ENCODE results near the gene RRAD.
"Not testable (repeated sequence)": the region's sequence is repeated elsewhere in the genome, so short reads cannot be mapped to it uniquely, and the experiment has no call there.

Gene RRAD

GRCh38 chr16:66958857-66959703 lies 33.7 kb upstream of the RRAD start:
- ChIA-PET POLR2A (interaction anchor here (0.6 kb wide), 1 partner anchor 398 kb away, joined by 3 read pairs; no protein-coding TSS in a partner anchor), CTCF (interaction anchor here (0.9 to 13.1 kb wide), 9 partner anchors 12 to 226 kb away, joined by 3 to 124 read pairs (median 5); partner anchors contain the start of gene CES4A)
- WGBS (ENCODE audit: insufficient coverage), result 90% methylated on average over 7 of the region's 7 CpGs
- Histone ChIP-seq H3K36me3 (ENCODE audit: control insufficient read depth in 4 of 4, insufficient read depth in 4 of 4, low read length in 3 of 4) (no peaks in the 10 kb centered on the region), H3K4me1 (ENCODE audit: control extremely low read depth in 1 of 4, control insufficient read depth in 4 of 4, insufficient read depth in 4 of 4, low read length in 3 of 4) (peaks cover 0 to 18% (median 13%) of the 10 kb centered on the region in 4 experiments), H3K9me3 (ENCODE audit: control extremely low read depth in 1 of 5, control insufficient read depth in 4 of 5, insufficient read depth in 2 of 5, low read depth in 1 of 5, low read length in 4 of 5) (no peaks in the 10 kb centered on the region), H3K27ac (ENCODE audit: insufficient read depth in 1 of 2, low read depth in 1 of 2, low read length in 2 of 2, poor library complexity in 1 of 2, severe bottlenecking in 2 of 2) (no peak overlapping the region), H3K27me3 (replicated peaks in 2 of 5; ENCODE audit: control insufficient read depth in 4 of 5, insufficient read depth in 5 of 5, low read length in 4 of 5) (no peaks in the 10 kb centered on the region), H3K4me3 (ENCODE audit: control insufficient read depth in 1 of 7, extremely low read depth in 1 of 7, insufficient read depth in 4 of 7, low read depth in 2 of 7, low read length in 6 of 7) (no peak overlapping the region)
- DNase-seq, result no peak

GRCh38 chr16:66956154-66956457 lies 30.8 kb upstream of the RRAD start:
- H3K27me3 ChIP-seq (replicated peaks in 2 of 5; ENCODE audit: control insufficient read depth in 4 of 5, insufficient read depth in 5 of 5, low read length in 4 of 5); DNase-seq; H3K9me3 ChIP-seq (ENCODE audit: control extremely low read depth in 1 of 5, control insufficient read depth in 4 of 5, insufficient read depth in 2 of 5, low read depth in 1 of 5, low read length in 4 of 5); H3K36me3 ChIP-seq (ENCODE audit: control insufficient read depth in 4 of 4, insufficient read depth in 4 of 4, low read length in 3 of 4); H3K4me1 ChIP-seq (ENCODE audit: control extremely low read depth in 1 of 4, control insufficient read depth in 4 of 4, insufficient read depth in 4 of 4, low read length in 3 of 4); H3K4me3 ChIP-seq (ENCODE audit: control insufficient read depth in 1 of 7, extremely low read depth in 1 of 7, insufficient read depth in 4 of 7, low read depth in 2 of 7, low read length in 6 of 7); H3K27ac ChIP-seq (ENCODE audit: insufficient read depth in 1 of 2, low read depth in 1 of 2, low read length in 2 of 2, poor library complexity in 1 of 2, severe bottlenecking in 2 of 2); POLR2A ChIA-PET: not testable (repeated sequence)
- WGBS (ENCODE audit: insufficient coverage), result no CpG with 5 or more reads among the region's 1 CpG
- CTCF ChIA-PET, result interaction anchor here (1.2 to 13.1 kb wide), 8 partner anchors 9 to 220 kb away, joined by 4 to 124 read pairs (median 6); no protein-coding TSS in a partner anchor

GRCh38 chr16:66955363-66956153 lies 30.2 kb upstream of the RRAD start:
- peaks cover 3 to 12% (median 9%) of the 10 kb centered on the region in 5 experiments for H3K27me3 ChIP-seq (replicated peaks in 2 of 5; ENCODE audit: control insufficient read depth in 4 of 5, insufficient read depth in 5 of 5, low read length in 4 of 5)
- DNase-seq; H3K4me1 ChIP-seq (ENCODE audit: control extremely low read depth in 1 of 4, control insufficient read depth in 4 of 4, insufficient read depth in 4 of 4, low read length in 3 of 4); H3K27ac ChIP-seq (ENCODE audit: insufficient read depth in 1 of 2, low read depth in 1 of 2, low read length in 2 of 2, poor library complexity in 1 of 2, severe bottlenecking in 2 of 2); H3K9me3 ChIP-seq (ENCODE audit: control extremely low read depth in 1 of 5, control insufficient read depth in 4 of 5, insufficient read depth in 2 of 5, low read depth in 1 of 5, low read length in 4 of 5); H3K4me3 ChIP-seq (ENCODE audit: control insufficient read depth in 1 of 7, extremely low read depth in 1 of 7, insufficient read depth in 4 of 7, low read depth in 2 of 7, low read length in 6 of 7); POLR2A ChIA-PET; H3K36me3 ChIP-seq (ENCODE audit: control insufficient read depth in 4 of 4, insufficient read depth in 4 of 4, low read length in 3 of 4): not testable (repeated sequence)
- WGBS (ENCODE audit: insufficient coverage), result 94% methylated on average over 3 of the region's 17 CpGs
- CTCF ChIA-PET, result interaction anchor here (1.2 to 13.1 kb wide), 4 partner anchors 9 to 221 kb away, joined by 4 to 124 read pairs (median 5); no protein-coding TSS in a partner anchor

GRCh38 chr16:66954097-66954659 lies 28.8 kb upstream of the RRAD start:
- POLR2A ChIA-PET, result interaction anchor here (0.6 kb wide), 3 partner anchors 20 to 226 kb away, joined by 3 read pairs; no protein-coding TSS in a partner anchor
- Histone ChIP-seq H3K4me3 (ENCODE audit: control insufficient read depth in 1 of 7, extremely low read depth in 1 of 7, insufficient read depth in 4 of 7, low read depth in 2 of 7, low read length in 6 of 7) (no peak overlapping the region), H3K4me1 (ENCODE audit: control extremely low read depth in 1 of 4, control insufficient read depth in 4 of 4, insufficient read depth in 4 of 4, low read length in 3 of 4) (no peaks in the 10 kb centered on the region), H3K36me3 (ENCODE audit: control insufficient read depth in 4 of 4, insufficient read depth in 4 of 4, low read length in 3 of 4) (no peaks in the 10 kb centered on the region), H3K27me3 (replicated peaks in 2 of 5; ENCODE audit: control insufficient read depth in 4 of 5, insufficient read depth in 5 of 5, low read length in 4 of 5) (peaks cover 7 to 26% (median 19%) of the 10 kb centered on the region in 5 experiments), H3K27ac (ENCODE audit: insufficient read depth in 1 of 2, low read depth in 1 of 2, low read length in 2 of 2, poor library complexity in 1 of 2, severe bottlenecking in 2 of 2) (no peak overlapping the region), H3K9me3 (ENCODE audit: control extremely low read depth in 1 of 5, control insufficient read depth in 4 of 5, insufficient read depth in 2 of 5, low read depth in 1 of 5, low read length in 4 of 5) (peaks cover 0 to 5% (median 0%) of the 10 kb centered on the region in 5 experiments)
- WGBS (ENCODE audit: insufficient coverage), result 8% methylated on average over 5 of the region's 8 CpGs
- CTCF ChIA-PET, result interaction anchor here (0.6 to 5.7 kb wide), 20 partner anchors 9 to 321 kb away, joined by 3 to 33 read pairs (median 4); partner anchors contain the start of genes CES3, ELMO3 and RRAD
- DNase-seq, result peak; percentile 71 to 86 (median 78)

GRCh38 chr16:66953462-66954096 lies 28.2 kb upstream of the RRAD start:
- ChIA-PET CTCF (interaction anchor here (0.6 to 5.7 kb wide), 22 partner anchors 9 to 245 kb away, joined by 3 to 33 read pairs (median 4); partner anchors contain the start of genes CES3, ELMO3 and RRAD), POLR2A (interaction anchor here (0.6 kb wide), 4 partner anchors 20 to 225 kb away, joined by 3 read pairs; no protein-coding TSS in a partner anchor)
- Histone ChIP-seq H3K9me3 (ENCODE audit: control extremely low read depth in 1 of 5, control insufficient read depth in 4 of 5, insufficient read depth in 2 of 5, low read depth in 1 of 5, low read length in 4 of 5) (peaks cover 0 to 5% (median 0%) of the 10 kb centered on the region in 5 experiments), H3K27ac (ENCODE audit: insufficient read depth in 1 of 2, low read depth in 1 of 2, low read length in 2 of 2, poor library complexity in 1 of 2, severe bottlenecking in 2 of 2) (no peak overlapping the region), H3K36me3 (ENCODE audit: control insufficient read depth in 4 of 4, insufficient read depth in 4 of 4, low read length in 3 of 4) (no peaks in the 10 kb centered on the region), H3K4me3 (ENCODE audit: control insufficient read depth in 1 of 7, extremely low read depth in 1 of 7, insufficient read depth in 4 of 7, low read depth in 2 of 7, low read length in 6 of 7) (no peak overlapping the region), H3K4me1 (ENCODE audit: control extremely low read depth in 1 of 4, control insufficient read depth in 4 of 4, insufficient read depth in 4 of 4, low read length in 3 of 4) (peaks cover 0 to 5% (median 3%) of the 10 kb centered on the region in 4 experiments), H3K27me3 (replicated peaks in 2 of 5; ENCODE audit: control insufficient read depth in 4 of 5, insufficient read depth in 5 of 5, low read length in 4 of 5) (peaks cover 7 to 32% (median 19%) of the 10 kb centered on the region in 5 experiments)
- no peak for DNase-seq
- 92% methylated on average over 10 of the region's 10 CpGs for WGBS (ENCODE audit: insufficient coverage)

GRCh38 chr16:66952430-66953110 lies 27.2 kb upstream of the RRAD start:
- DNase-seq, result no peak
- H3K4me3 ChIP-seq (ENCODE audit: control insufficient read depth in 1 of 7, extremely low read depth in 1 of 7, insufficient read depth in 4 of 7, low read depth in 2 of 7, low read length in 6 of 7), result no peak overlapping the region
- H3K27me3 ChIP-seq (replicated peaks in 2 of 5; ENCODE audit: control insufficient read depth in 4 of 5, insufficient read depth in 5 of 5, low read length in 4 of 5), result peaks cover 7 to 42% (median 24%) of the 10 kb centered on the region in 5 experiments
- WGBS (ENCODE audit: insufficient coverage), result 96% methylated on average over 6 of the region's 7 CpGs
- peaks cover 0 to 14% (median 12%) of the 10 kb centered on the region in 4 experiments for H3K4me1 ChIP-seq (ENCODE audit: control extremely low read depth in 1 of 4, control insufficient read depth in 4 of 4, insufficient read depth in 4 of 4, low read length in 3 of 4)
- POLR2A ChIA-PET, result interaction anchor here (0.6 kb wide), 1 partner anchor 77 kb away, joined by 3 read pairs; no protein-coding TSS in a partner anchor
- no peak overlapping the region for H3K27ac ChIP-seq (ENCODE audit: insufficient read depth in 1 of 2, low read depth in 1 of 2, low read length in 2 of 2, poor library complexity in 1 of 2, severe bottlenecking in 2 of 2)
- H3K9me3 ChIP-seq (ENCODE audit: control extremely low read depth in 1 of 5, control insufficient read depth in 4 of 5, insufficient read depth in 2 of 5, low read depth in 1 of 5, low read length in 4 of 5), result peaks cover 0 to 5% (median 0%) of the 10 kb centered on the region in 5 experiments
- no peaks in the 10 kb centered on the region for H3K36me3 ChIP-seq (ENCODE audit: control insufficient read depth in 4 of 4, insufficient read depth in 4 of 4, low read length in 3 of 4)
- CTCF ChIA-PET, result interaction anchor here (0.6 to 5.7 kb wide), 17 partner anchors 10 to 234 kb away, joined by 3 to 33 read pairs (median 4); partner anchors contain the start of gene CES3
